NCI-H510A (cell line): ENCODE results near the gene TDRD7.
"Not testable (repeated sequence)": the region's sequence is repeated elsewhere in the genome, so short reads cannot be mapped to it uniquely, and the experiment has no call there.

Source experiments
- DNase-seq: peaks from one replicate; lab custom pipeline; 2025; lab: John Stamatoyannopoulos, UW

The TDRD7 gene

GRCh38 chr9:97427885-97428284 is 16.0 kb downstream of the TDRD7 start:
- no peak for DNase-seq

GRCh38 chr9:97430316-97431043 is 18.6 kb downstream of the TDRD7 start:
- no peak for DNase-seq

- no peak for DNase-seq
Measured at GRCh38 chr9:97431044-97431441, 19.1 kb downstream of the TDRD7 start.

DNA sequence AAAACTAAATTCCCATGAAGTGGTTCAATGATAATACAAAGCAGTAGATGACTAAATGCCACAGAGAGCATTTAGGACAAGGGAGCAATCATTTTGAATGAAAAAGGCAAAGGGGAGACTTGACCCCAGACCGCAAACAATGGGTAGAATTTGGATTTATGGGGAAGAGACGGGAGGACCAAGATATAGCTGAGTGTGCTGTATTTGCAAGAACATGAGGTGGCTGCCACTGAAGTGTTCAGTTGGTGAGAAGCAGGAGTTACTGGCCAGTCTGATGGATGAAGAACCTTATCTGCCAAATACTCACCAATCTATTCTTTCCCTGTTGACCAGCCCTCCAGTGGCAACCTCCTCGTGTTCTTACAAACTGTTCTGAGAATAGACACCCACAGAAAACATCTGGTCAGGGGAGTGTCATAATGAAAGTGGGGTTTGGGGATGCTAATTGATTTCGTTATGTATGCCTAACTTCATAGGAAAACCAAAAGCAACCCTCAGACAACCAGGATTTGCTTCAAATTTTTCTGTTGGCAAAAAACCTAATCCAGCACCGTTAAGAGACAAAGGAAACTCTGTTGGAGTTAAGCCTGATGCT is 19.8 kb downstream of the TDRD7 start:
- no peak for DNase-seq

DNA sequence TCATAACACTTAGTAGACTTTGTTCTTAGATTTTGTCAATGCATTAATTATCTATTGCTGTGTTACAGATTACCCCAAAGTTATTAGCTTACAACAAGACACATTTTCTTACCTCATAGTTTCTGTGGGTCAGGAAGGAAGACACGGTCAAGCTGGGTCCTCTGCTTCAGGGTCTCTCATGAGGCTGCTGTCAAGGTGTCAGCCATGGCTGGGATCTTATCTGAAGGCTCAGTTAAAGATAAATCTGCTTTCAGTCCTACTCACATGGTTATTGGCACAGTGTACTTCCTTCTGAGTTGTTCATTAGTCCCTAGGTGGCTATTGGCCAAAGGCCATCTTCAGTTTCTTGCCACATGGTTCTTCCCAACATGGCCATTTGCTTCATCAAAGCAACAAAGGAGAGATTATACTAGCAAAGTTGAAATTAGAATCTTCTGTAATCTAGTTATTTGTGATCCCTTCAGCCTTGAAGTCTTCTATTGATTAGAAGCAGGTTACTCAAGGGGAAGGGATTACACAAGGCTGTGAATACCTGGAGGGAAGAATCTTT is 25.2 kb downstream of the TDRD7 start:
- no peak for DNase-seq

GRCh38 chr9:97438257-97438656 is 26.4 kb downstream of the TDRD7 start:
- DNase-seq = no peak

- no peak for DNase-seq
Measured at GRCh38 chr9:97438666-97439065, 26.8 kb downstream of the TDRD7 start.

DNA sequence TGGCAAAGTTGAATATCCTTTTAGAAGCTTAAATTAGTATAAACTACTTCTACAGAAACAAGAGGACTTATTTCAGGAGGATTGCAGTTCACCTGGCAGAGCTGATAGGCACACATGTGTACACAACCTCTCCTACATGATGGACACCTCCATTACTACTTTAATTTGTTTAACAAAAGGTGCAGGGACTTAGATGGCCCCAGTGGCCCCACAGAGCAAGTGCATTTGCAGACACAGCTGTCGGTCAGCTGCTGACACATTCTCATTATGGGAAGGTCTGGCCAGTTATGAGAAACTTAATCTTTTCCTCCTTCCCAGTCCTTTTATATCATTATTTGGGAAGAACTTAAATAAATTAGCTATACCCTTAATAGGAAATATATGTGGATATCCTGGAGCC is 28.3 kb downstream of the TDRD7 start:
- peak; percentile 59 for DNase-seq

GRCh38 chr9:97441729-97442128 is 29.8 kb downstream of the TDRD7 start:
- no peak for DNase-seq

DNA sequence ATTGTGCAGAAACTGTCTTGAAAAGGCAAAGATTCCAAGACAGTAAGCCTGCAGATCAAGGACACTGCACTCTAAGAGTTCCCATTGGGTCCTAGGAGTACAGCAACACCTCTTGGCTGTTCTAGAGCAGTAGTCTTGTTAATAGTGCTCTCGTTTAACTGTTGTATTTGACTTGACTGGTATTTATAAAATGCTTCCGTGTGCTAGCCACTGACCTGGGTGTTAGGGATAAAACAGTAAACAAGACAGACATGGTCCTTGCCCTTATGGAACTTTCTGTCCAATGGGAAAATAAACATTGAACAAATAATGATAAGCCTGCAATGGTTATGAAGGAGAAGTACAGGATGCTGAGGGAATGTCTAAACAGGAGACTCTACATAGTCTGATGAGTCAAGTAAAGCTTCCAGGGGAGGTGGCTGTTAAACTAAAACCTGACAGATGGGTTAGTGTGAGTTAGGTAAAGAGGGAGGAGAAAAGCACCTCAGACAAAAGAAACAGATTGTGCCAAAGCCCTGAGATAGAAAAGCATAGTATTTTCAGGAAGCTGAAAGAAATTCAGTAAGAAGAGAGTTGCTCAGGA is 33.3 kb downstream of the TDRD7 start:
- DNase-seq = no peak

- no peak for DNase-seq
Measured at GRCh38 chr9:97447001-97447400, 35.1 kb downstream of the TDRD7 start.

- DNase-seq = not testable (repeated sequence)
Measured at GRCh38 chr9:97453573-97453972, 41.7 kb downstream of the TDRD7 start.

GRCh38 chr9:97456841-97457240 is 44.9 kb downstream of the TDRD7 start:
- not testable (repeated sequence) for DNase-seq

DNA sequence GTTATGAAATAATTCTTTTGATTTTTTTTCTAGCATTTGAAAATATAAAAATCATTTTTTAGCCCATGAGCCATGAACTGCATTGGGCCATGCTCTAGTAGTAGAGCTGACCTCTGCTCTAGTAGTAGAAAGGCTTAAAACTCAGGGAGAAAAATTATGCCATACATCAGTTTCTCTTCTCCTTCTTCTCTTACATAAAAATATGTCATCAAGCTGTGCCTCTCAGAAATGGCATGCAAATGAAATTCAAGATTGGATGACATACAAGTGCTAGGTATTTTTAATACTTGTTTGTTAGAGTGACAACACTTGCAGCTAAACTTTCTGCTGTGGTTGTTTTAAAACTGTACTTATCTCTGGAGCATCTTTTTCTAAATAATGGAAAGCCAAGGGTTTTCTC is 47.4 kb downstream of the TDRD7 start:
- DNase-seq = no peak

GRCh38 chr9:97462159-97462558 is 50.3 kb downstream of the TDRD7 start:
- no peak for DNase-seq

DNA sequence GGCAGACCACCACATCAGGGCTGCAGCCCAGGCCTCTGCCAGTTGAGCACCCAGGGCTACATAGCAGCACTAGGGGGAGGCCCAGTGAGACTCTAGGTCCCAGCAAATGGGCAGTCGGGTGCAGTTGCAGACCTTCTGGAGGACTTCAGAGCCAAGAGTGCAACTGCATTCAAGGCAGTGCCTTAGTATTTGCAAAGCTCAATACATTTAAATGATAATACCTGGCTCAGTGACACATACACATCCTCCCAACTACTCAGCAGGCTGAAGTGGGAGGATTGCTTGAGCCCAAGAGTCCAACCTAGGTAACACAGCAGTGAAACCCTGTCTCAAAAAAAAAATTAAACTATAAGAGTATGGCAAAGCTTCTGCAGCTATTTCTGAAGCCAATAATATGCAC is 51.0 kb downstream of the TDRD7 start:
- DNase-seq = no peak

GRCh38 chr9:97468658-97469448 is 57.0 kb downstream of the TDRD7 start:
- DNase-seq = peak; percentile 17

GRCh38 chr9:97470076-97470475 is 58.2 kb downstream of the TDRD7 start:
- no peak for DNase-seq

DNA sequence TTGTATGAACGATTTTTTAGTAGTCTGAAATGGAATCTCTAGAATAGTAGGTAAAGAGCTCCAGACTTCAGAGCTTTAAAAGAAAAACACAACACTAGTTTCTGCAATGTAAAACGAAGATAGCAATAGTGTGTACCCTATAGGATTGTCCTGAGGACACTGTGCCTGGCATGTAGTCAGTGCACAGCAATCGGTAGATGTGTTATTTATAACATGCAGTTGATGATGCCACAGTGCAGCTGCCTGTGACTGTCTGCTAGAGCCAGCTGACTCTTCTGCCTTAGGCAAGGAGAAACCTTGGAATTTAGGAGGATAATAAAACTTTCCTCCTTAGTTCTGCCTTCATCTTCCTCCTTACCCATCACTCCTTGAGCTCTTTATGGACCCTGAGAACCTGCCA is 61.8 kb downstream of the TDRD7 start:
- DNase-seq = no peak

- DNase-seq = no peak
Measured at GRCh38 chr9:97474372-97474925, 62.6 kb downstream of the TDRD7 start.

DNA sequence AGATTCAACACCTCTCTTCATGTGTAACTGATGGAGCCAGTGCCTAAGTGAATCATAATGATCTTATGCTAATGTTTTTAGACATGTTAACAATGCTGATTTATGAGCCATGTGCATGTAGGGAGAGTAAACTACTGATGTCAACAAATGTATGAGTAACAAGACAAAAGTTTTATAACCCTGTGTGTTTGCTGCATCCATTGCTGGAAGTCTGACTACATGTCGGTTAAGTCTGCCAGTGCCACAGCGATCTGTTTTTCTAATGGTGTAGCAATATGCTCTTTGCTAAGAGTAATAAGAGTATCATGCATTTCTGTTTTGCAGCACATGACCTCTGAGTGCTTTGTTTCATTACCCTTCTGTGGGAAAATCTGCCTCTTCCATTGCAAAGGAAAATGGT is 63.2 kb downstream of the TDRD7 start:
- DNase-seq = no peak

DNA sequence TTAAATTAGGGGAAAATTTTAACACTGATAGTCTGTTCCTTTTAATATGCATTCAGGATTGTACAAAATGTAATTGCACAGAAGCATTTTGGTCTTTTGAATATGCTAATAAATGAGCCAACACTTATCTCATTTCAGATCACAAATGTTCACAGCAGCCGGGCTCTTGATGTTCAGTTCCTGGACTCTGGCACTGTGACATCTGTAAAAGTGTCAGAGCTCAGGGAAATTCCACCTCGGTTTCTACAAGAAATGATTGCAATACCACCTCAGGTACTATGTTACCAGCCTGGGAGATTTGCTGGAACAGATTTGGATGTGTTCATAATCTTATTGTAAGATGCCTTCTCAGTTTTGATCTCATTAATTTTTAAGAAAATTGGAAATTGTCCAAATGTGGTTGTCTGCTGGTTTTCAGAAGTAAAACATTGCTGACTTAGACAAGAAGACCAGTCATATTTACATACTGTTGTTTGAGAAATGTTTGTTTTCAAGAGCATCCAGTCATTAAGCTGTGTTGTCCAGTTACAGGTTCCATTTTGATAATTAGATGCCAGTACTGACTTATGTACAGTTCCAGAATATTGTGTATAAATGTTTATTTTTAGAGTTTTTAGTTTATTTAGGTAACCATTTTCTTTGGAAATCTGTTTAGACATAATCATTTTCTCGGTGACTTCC is 66.5 kb downstream of the TDRD7 start:
- no peak for DNase-seq
